Kidney (tissue), 14 donors: ENCODE data around the gene RASGRP3. TPM values are rescaled to one million over a fixed set of nuclear protein-coding genes. Genes with fewer than 3 reads are reported as not detected.

ENCODE experiments used
- DNase-seq, 5 donors: peaks; one replicate each; pipeline ENCODE4 v3.0.0-alpha.2; 2013 to 2020
- FAIRE-seq: peaks from 2 replicates; lab custom pipeline; 2012; peaks lifted over from hg19 to GRCh38; lab: Jason Lieb, UNC
- H3K27ac ChIP-seq, 2 donors: one replicate each; pipeline ENCODE4 v1.7.0; 2013; ENCODE audit warnings: low read depth in 2 of 2, low read length in 2 of 2, inconsistent platforms in 1 of 2
- H3K27me3 ChIP-seq: one replicate; pipeline ENCODE4 v1.7.1; 2013; ENCODE audit warnings: low read length, inconsistent platforms; ENCODE audit not compliant: control insufficient read depth, insufficient read depth
- H3K36me3 ChIP-seq, 3 donors: one replicate each; pipeline versions ENCODE4 v1.7.0 to v1.7.1; 2013; ENCODE audit warnings: low read length in 3 of 3, control low read depth in 1 of 3, inconsistent platforms in 1 of 3; ENCODE audit not compliant: insufficient read depth in 3 of 3, control insufficient read depth in 2 of 3
- H3K4me1 ChIP-seq, 3 donors: one replicate each; pipeline versions ENCODE4 v1.7.0 to v1.7.1; 2013; ENCODE audit warnings: low read length in 3 of 3, inconsistent platforms in 1 of 3, low read depth in 1 of 3; ENCODE audit not compliant: control insufficient read depth in 2 of 3, insufficient read depth in 2 of 3
- H3K4me3 ChIP-seq, 3 donors: one replicate each; pipeline versions ENCODE4 v1.7.0 to v1.8.1; 2013; ENCODE audit warnings: low read length in 3 of 3, control low read depth in 1 of 3, inconsistent platforms in 1 of 3
- H3K9ac ChIP-seq, 3 donors: one replicate each; pipeline versions ENCODE4 v1.7.0 to v1.7.1; 2013; ENCODE audit warnings: low read length in 3 of 3, control low read depth in 1 of 3, inconsistent platforms in 1 of 3
- H3K9me3 ChIP-seq, 3 donors: one replicate each; pipeline versions ENCODE4 v1.7.0 to v1.7.1; 2013; ENCODE audit warnings: low read length in 3 of 3, control low read depth in 1 of 3, inconsistent platforms in 1 of 3; ENCODE audit not compliant: control insufficient read depth in 2 of 3, insufficient read depth in 1 of 3
- intact Hi-C: fragments of 100-400 bp; cut with DNase I; formaldehyde crosslinking; loops from one replicate; pipeline ENCODE4 v1.11.1; 2022
- polyA plus RNA-seq: library from polyadenylated mRNA; stranded (reverse); fragments of 350-450 nt; fragmentation: Illumina TruSeq; extraction: RNeasy Lipid Tissue Mini Kit (QIAGEN cat#74804); gene quantifications from one replicate; pipeline ENCODE4 v1.2.3, GENCODE V29; 2014; ENCODE audit warnings: low read depth, low replicate concordance; ENCODE audit not compliant: insufficient read depth
- total RNA-seq: library from RNA; stranded (reverse); fragmentation: NEBNext Ultra II Directional; extraction: Animal tissue kit (Norgen Biotek cat#: 25700); gene quantifications from one replicate; pipeline ENCODE4 v1.2.1, GENCODE V29; 2021
- TF ChIP-seq, protein P1 (sequence below): IDR thresholded peaks from 3 replicates; pipeline ENCODE4 v1.5.1; 2012; ENCODE audit warnings: mild to moderate bottlenecking, moderate library complexity, borderline replicate concordance; ENCODE audit not compliant: insufficient read depth; ENCODE audit errors: extremely low read depth
- donor health status: control.
- donor health status: control.
- donor health status: control.
- donor health status: control.
- donor health status: control.
- donor health status: DM: yes; HTN: yes; CAD: no.
- donor health status: Normal renal cell carcinoma (clear cell type).

Gene RASGRP3
- total and polyA plus RNA-seq, 2 donors from 2014 or later, result 7.8 to 22.6 TPM

DNA sequence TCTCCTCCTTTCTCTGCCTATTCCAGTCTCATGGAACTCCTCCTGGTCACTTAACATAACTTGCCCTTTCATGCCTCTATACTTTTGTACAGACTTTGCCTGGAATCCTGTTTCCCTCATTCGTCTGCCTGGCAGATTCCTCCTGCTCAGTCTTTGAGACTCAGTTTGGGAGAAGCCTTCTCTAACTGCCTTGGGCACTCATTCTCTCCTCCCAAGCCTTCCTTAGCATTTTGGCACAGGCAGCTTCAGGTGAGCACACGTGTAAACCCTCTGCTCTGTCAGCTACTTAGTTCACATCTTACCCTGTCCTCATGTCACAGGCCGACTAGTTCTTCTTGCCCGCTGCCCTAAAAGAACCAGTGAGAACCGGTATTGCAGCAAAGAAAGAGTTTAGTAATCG lies 128.6 kb downstream of the RASGRP3 start:
- peak overlapping the region; percentile 23 to 53 for H3K27ac ChIP-seq
- peak overlapping the region in 2 of 3 donors; percentile 29 to 30 for H3K9ac ChIP-seq
- no peaks in the 10 kb centered on the region for H3K9me3 ChIP-seq
- FAIRE-seq (no peak), DNase-seq (peak in 3 of 5 donors; percentile 14 to 70 (median 62))
- H3K4me1 ChIP-seq, result peaks cover 0 to 10% (median 0%) of the 10 kb centered on the region in 3 donors
- H3K27me3 ChIP-seq, result no peaks in the 10 kb centered on the region
- H3K4me3 ChIP-seq, result peak overlapping the region in 2 of 3 donors; percentile 5 to 24
- intact Hi-C loops, result no loop called here
- TF ChIP-seq, protein P1, sequence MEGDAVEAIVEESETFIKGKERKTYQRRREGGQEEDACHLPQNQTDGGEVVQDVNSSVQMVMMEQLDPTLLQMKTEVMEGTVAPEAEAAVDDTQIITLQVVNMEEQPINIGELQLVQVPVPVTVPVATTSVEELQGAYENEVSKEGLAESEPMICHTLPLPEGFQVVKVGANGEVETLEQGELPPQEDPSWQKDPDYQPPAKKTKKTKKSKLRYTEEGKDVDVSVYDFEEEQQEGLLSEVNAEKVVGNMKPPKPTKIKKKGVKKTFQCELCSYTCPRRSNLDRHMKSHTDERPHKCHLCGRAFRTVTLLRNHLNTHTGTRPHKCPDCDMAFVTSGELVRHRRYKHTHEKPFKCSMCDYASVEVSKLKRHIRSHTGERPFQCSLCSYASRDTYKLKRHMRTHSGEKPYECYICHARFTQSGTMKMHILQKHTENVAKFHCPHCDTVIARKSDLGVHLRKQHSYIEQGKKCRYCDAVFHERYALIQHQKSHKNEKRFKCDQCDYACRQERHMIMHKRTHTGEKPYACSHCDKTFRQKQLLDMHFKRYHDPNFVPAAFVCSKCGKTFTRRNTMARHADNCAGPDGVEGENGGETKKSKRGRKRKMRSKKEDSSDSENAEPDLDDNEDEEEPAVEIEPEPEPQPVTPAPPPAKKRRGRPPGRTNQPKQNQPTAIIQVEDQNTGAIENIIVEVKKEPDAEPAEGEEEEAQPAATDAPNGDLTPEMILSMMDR, result no peak
- no peaks in the 10 kb centered on the region for H3K36me3 ChIP-seq

DNA sequence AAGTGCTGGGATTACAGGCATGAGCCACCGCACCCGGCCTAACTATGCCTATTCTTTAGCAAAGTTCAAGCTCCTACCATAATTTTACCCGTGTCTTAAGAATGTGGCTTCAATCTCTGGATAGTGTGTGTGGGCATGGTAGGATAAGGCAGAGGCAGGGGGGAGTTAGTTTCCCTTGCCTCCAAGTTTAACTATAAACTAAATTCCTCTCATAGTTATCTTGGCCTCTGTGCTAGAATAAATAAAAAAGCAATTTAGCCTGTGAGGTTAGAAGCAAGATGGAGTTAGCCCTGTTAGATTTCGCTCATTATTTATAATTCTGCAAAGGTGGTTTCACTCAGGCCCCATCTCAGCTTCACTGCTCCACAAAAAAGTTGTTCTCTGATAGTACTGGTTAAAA lies 129.7 kb downstream of the RASGRP3 start:
- H3K9ac ChIP-seq, result no peak overlapping the region
- intact Hi-C loops, result no loop called here
- FAIRE-seq (no peak), DNase-seq (peak in 2 of 5 donors; percentile 52 to 79)
- no peak overlapping the region for H3K4me3 ChIP-seq
- H3K9me3 ChIP-seq, result no peaks in the 10 kb centered on the region
- H3K27ac ChIP-seq, result no peak overlapping the region
- TF ChIP-seq, protein P1, result no peak
- H3K4me1 ChIP-seq, result peaks cover 0 to 10% (median 0%) of the 10 kb centered on the region in 3 donors
- no peaks in the 10 kb centered on the region for H3K27me3 ChIP-seq
- H3K36me3 ChIP-seq, result no peaks in the 10 kb centered on the region

- FAIRE-seq, result no peak
- H3K27ac ChIP-seq, result no peak overlapping the region
- no peak overlapping the region for H3K4me3 ChIP-seq
- TF ChIP-seq, protein P1, result no peak
- no peaks in the 10 kb centered on the region for H3K36me3 ChIP-seq
- intact Hi-C loops, result no loop called here
- H3K4me1 ChIP-seq, result peaks cover 0 to 10% (median 0%) of the 10 kb centered on the region in 3 donors
- no peaks in the 10 kb centered on the region for H3K27me3 ChIP-seq
- DNase-seq, result no peak
- no peak overlapping the region for H3K9ac ChIP-seq
- peaks cover 0 to under 1% (median 0%) of the 10 kb centered on the region in 3 donors for H3K9me3 ChIP-seq
Measured at GRCh38 chr2:33606622-33607021, 130.2 kb downstream of the RASGRP3 start.

- intact Hi-C loops, result no loop called here
- FAIRE-seq, result no peak
- no peaks in the 10 kb centered on the region for H3K36me3 ChIP-seq
- no peak for DNase-seq
- no peak overlapping the region for H3K27ac ChIP-seq
- H3K4me1 ChIP-seq, result peaks cover 0 to 10% (median 0%) of the 10 kb centered on the region in 3 donors
- H3K4me3 ChIP-seq, result no peak overlapping the region
- TF ChIP-seq, protein P1, result no peak
- no peaks in the 10 kb centered on the region for H3K27me3 ChIP-seq
- peaks cover 0 to 3% (median 0%) of the 10 kb centered on the region in 3 donors for H3K9me3 ChIP-seq
- no peak overlapping the region for H3K9ac ChIP-seq
Measured at GRCh38 chr2:33607251-33607721, 130.8 kb downstream of the RASGRP3 start.
